HPDE6-E6E7 (cell line): ENCODE results near the gene AGK.

Experiments
- DNase-seq: peaks from one replicate; pipeline ENCODE4 v3.0.0; 2011; ENCODE audit warnings: missing footprints; ENCODE audit errors: extremely low spot score

AGK gene

DNA sequence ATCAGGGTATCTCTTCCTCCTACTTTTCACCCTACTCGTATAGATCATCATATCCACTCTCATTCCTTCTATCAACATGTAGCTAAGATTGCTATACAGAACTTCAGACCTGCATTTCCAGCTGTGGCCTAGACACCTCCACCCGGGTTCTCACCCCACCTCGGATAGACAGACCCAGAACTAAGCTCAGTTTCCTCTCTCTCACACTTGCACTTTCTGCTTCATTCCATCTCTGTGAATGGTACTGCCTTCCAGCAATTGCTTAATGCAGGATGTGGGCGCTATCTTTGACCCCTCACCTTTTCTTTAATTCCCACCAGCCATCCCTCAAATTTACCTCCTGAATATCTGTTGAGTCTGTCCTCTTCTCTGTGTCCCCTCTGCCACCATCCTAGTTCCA lies 35.7 kb downstream of the AGK start:
- DNase-seq: no peak

DNA sequence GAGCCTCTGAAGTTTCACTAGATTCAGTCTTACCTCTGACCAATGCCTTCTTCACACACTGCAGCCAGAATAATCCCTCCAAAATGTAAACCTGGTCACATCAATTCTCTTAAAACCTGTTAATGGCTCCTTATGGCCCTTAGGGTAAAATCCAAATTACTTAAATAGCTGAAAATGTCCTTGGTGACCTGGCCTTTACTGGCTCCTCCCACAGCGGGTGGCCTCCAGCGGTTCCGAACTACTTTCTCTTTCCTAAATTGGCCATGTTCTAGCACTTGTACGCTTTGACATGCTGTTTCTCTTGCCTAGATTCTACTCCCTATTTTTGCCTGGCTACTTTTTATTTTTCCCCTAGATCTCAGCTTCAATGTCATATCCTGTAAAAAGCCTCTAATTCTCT lies 36.1 kb downstream of the AGK start:
- DNase-seq: no peak

DNA sequence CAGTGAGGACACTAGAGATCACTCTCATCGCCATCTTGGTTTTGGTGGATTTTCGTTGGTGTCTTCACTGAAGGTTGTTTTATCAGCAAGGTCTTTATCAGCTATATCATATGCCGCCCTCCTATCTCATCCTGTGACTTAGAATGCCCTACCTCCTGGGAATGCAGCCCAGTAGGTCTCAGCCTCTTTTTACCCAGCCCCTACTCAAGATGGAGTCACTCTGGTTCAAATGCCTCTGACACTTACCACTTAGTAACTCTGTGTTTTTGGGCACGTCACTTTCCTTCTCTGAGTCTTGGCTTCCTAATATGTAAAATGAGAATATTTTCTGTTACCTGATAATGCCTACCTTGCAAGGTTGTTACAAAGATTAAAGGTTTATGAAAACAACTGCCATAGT lies 37.7 kb downstream of the AGK start:
- DNase-seq: no peak

DNA sequence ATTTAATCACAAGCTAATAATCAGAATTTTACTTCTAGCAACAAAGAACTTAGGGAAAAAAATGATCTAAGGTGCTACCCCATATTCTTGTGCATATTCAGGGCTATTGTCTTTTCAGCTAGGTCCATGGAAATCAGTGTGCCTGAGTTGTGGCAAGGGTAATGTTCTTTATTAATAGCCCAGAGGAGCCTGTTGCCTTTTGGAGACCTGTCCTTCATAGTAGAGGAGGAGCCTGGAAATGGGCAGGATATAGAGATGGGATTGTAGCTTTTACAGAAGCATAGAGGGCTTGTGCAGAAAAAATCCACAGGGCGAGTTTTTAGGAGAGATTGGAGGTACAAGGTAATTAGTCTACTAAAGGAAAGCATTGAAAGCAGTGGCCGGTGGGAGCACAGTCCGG lies 38.9 kb downstream of the AGK start:
- DNase-seq: no peak

DNA sequence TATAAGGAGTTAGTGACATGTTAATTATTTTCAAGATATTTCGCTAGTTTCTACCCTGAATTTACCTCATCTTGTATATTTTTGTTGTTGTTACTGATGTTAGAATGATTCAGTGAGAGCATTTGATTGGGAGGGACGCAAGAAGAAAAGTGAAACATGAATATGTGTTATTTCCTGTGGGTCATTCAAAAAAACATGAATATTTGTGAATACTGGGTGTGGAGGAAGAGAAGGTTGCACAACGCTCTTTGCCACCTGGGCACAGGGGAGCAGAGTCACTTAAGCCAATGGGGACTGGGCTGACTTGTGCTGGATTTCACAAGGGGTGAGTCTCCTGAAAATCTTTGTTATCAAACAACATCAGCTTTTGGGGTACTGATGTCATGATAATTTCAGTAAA lies 39.5 kb downstream of the AGK start:
- DNase-seq: peak; percentile 41

DNA sequence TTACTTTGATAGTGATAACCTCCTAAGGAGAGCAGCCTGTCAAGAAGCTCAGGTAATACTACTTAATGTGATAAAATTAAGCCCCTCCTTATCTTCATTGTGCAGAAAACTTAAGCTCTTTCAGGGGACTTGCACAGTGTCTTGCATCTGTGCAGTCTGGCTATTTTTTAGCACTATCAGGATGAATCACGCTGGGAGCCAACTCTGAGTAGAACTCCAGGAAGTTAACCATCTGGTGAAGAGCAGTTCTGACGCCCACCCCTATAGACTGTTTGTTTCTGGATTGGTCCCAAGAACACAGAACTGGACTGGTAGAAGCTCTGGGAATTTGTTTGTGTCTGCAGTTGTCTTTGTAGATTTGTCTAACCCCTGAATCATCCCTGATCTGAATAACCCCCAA lies 41.9 kb downstream of the AGK start:
- DNase-seq: no peak

DNA sequence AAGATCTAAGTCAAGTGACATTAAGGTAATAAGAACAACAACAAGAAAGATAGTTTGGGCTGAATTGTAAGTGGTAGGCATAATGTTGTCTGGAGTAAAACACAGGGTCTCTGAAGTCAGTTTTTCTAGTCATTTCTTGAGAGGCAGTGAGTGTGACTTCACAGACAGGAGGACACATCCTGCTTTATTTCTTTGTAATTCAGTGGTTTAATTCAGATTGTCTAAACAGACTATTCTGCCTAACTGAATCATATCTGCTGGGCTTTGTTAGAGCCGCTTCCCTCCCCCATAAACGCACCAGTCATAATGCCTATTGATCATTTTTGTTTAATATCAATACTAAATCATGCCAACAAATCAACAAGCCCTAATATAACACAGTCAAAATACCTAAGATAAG lies 46.8 kb downstream of the AGK start:
- DNase-seq: no peak

DNA sequence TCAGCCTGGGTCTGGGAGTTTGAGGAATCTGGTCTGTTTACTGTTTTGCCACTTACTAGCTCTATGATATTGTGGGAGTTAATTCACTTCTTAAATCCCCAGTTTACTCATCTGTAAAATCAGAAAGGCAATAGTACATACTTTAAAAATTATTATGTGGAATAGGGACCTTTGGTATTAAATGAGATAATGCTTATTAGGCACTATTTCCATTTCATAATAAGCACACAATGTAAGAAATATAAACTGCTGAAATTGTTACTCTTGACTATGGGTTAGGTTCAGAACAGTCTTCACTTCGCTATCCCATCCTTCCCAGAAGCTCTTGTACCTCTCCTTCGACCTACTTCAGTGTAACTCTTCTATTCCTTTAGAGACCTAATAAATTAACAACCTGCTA lies 47.2 kb downstream of the AGK start:
- no peak for DNase-seq

DNA sequence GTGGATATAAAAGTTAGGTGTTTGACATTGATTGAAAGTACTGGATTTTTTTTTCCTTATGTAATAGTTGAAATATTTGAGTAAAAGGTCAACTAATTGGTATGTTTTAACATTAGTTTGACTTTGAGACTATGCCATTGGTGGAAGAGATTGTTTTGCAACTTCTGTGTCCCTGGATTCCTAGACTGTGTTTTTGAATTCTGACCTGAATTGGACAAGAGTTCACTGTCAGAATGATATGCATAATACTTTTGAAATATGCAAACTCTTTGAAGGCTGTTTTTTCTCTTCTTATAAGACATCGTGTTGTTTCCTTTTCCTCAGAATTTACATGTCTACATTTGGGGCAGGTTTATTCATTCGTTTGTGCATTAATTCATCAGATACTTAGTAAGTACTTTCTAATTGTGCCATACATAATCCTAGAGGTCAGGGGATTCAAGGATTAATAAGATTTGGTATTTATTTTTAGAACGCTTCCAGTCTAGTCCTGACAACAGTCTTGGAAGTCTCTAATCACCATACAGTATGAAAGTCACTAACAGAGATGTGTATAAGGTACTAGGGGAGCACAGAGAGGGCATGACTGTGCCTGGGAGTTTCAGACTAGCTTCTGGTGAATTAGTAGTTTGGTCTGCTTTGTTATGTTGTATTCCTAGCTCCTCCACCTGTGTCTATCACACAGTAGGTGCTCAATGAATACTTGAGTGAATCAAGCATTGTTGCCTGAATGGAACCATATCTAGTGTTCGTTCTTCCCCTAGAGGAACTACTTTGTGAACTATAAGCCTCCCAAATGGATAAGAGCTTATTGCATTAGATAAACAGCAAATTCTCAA lies 49.2 kb downstream of the AGK start:
- DNase-seq: no peak

DNA sequence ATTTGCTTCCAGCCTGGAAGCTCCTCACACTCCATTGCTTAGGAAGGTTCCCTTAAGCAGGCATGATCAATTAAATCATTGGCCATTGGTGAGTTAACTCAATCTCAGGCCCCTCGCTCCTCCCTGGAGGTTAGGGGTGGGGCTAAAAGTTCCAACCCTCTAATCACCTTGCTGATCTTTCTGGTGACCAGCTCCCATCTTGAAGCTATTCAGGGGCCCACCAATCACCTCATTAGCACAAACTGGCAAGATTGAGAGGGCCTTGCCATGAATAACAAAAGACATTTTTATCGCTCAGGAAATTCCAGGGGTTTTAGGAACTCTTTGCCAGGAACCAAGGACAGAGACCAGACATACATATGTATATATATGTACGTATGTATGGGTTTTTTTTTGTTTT lies 58.4 kb downstream of the AGK start:
- DNase-seq: no peak

DNA sequence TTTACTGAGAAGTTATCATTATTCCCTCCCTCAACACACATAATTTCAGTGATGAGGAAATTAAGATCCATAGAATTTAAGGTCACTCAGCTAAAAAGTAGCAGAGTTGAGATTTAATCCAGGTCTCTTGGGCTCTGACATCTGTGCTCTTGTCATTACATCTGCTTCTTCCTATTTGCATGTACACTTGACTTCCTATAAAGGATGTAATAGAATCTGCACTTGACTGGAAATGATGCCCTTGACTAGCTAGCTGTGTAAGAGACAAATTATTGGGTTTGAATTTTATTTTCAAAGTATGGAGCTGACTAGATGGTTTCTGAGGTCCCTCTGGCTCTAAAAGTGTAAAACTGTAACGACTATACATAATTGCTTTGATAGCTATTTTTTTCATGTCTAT lies 59.5 kb downstream of the AGK start:
- DNase-seq: no peak

DNA sequence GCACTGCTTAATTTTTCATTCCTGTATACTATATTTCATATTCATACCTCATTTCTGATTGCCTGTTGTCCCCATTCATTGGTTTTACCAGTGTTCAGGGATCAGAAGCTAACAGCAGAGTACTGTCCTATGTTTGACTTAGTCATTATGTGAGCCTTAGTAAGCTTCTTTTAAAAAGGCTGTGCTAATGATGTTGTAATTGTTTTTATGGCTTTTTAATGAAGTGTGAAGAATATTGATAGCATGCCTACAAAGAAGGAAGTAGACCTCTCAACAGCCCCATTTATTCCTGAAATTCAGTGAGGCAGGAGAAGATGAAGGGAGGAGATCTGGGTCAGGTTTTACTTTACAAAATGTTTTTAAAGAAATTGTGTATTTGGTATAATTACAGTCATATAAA lies 61.7 kb downstream of the AGK start:
- no peak for DNase-seq

DNA sequence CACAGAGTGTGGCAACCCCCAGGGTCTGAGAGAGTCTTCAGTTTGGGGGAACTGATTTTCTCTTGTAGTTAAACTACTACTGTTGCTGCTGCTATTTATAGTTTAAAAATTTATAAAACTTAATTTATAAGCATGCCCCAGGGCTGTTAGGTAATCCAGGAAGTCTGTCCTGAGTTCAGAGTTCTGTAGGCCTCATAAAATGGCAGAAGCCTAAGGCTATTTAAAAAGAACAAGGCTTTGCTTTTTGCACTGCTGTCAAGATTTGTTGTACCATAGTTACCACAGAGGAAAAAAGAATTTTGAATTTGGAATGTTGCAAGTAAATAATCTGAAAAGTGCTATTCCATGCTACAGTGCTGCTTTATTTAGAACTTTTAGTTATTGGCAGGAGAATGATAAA lies 66.1 kb downstream of the AGK start:
- no peak for DNase-seq

DNA sequence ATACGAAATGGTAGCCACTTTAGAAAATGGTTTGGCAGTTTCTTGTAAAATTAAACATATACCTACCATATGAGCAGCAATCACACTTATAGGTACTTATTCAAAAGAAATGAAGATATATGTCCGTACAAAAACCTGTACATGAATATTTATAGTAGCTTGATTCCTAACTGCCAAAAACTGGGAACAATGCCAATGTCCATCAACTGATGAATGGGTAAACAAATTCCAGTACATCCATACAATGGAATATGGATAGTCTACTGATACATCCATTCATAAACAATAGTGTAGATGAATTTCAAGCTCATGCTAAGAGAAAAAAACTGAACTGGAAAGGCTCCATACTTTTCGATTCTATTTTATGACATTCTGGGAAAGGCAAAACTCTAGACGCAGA lies 68.5 kb downstream of the AGK start:
- no peak for DNase-seq

DNA sequence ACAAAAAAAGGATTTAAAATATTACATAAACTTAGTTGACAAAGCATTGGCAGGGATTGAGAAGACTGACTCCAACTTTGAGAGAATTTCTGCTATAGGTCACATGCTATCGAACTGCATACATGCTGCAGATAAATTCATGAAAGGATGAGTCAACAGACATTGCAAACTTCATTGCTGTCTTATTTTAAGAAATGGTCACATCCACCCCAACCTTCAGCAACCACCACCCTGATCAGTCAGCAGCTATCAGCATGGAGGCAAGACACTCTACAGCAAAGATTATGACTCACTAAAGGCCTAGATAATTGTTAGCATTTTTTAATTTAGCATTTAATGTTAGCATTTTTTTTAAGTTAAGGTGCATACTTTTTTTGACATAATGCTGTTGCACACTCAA lies 73.6 kb downstream of the AGK start:
- DNase-seq: no peak

DNA sequence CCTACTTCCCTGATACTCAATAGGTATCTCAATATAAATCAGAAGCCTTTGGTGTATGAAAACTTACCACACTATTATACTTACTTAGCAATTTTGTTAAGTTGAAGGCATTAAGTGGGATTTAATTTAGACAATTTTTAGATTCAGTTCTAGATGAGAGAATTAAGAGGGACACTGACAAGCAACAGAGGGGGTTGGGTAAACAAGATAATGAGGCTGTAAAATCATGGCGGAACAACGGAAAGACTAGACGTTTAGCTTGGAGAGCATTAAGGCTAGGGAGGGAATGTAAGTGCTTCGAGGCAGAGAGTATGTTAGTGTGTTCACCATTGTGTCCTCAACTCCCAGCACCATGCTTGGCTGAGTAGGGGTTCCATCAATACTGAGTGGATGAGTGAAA lies 79.4 kb downstream of the AGK start:
- no peak for DNase-seq

DNA sequence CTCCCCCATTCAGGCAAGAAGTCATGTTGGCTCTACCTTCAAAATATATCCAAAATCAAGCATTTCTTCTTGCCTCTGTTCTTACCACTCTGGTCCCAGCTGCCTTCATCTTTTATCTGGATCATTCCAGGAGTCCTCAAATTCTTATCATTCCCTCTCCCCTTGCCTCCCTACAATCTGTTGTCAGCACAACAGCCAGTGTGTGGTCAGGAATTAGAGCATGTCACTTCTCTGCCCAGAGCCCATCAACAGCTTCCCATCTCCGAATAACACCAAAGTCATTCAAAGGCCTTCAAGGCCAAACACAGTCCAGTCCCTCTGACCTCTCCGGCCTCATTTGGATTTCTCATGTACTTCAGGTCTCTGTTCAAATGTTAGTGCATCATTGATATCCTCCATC lies 80.3 kb downstream of the AGK start:
- no peak for DNase-seq

DNA sequence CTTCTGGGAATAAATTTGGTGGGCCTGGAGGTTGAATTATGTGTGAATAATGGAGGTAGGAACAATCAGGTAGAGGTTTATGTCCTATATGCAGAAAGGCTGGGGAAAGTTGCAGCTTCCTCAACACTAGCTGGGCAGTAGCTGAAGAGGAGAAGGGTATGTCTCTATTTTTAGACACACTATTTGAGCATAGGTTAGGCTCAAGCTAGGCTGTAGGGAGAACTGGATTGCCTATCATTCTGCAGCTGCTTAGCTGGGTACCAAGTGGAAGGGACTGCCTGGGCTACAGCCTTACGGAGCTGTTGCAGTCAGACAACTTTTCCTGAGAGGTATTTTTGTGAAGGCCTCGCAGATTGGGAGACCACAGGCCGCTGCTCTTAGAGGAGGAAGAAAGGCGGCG lies 82.9 kb downstream of the AGK start:
- DNase-seq: no peak

DNA sequence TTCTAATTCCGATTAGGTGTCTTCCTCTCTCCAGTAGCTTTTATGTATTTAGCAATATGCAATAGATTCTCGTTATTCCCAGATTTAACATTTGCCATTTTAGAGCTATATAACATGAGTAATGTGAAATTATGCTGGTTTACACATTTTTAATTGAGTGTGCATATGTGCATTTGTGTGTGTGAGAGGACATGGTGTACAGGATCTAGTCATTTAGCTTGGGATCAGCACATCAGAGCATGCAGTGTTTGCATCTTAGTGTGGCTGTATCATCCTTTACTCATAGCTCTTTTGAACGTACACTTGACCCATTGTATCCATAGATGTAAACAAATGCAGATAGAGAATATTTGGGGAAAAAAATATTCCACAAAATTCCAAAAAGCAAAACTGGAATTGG lies 84.8 kb downstream of the AGK start:
- DNase-seq: no peak

DNA sequence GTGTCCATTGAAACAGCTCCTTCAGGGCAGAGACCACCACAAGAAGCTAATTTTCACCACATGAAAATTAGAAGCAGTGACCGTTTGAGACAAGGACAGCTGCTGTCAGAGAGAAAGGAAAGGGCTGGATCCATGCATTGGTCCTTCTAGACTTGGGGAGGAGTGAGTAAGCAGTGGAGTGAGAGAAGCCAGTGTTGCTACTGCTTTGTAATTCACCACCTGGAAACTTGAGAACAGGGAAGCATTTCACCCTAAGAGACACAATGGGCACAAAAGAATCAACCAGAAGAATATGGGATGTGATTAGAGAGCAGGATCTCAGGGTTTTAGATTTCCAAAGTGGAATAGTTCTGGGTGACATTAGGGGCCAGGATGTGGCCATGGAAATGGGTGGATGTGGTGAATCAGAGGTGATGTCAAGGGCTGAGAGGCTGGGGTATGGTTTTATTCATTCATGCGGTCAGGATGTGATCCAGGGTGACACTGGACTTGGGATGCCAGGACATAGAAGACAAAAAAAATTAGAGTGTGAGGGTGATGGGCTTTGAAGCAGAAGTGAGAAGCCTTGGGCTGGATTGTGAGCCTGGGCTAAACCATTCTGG lies 89.1 kb downstream of the AGK start:
- no peak for DNase-seq

DNA sequence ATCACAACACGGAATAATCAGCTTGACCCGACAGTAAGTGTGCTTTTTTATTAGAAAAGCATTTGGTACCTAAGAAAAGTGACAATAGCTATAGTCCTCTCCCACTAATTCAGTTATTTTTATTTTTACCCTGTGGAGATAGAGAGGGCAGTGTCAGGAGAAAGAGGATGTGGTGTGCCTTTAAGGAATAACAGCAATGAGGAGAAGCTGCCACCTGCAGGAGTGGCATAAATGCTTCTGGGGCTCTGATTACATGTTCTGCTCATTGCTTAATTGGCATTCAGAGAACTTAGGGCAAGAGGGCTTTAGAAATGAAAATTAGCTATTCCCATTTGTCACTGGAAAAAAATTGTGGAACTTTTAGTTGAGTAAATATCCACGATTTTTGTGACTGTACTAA lies 90.7 kb downstream of the AGK start:
- DNase-seq: no peak

DNA sequence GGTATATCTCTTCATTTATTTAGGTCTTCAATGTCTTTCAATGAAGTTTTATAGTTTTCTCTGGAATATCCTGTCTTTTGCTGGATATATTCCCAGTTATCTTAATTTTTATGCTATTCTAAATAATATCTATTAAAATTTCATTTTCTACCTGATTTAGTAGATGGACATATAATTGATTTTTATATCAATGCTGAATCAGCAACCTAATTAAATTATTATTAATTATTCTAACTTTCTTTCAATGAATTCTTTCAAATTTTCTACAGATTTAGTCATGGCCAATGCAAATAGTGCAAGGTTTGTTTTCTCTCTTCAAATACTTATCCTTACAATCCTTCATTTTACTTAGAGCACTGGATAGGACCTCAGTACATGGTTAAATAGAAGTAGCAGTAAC lies 94.0 kb downstream of the AGK start:
- DNase-seq: no peak

DNA sequence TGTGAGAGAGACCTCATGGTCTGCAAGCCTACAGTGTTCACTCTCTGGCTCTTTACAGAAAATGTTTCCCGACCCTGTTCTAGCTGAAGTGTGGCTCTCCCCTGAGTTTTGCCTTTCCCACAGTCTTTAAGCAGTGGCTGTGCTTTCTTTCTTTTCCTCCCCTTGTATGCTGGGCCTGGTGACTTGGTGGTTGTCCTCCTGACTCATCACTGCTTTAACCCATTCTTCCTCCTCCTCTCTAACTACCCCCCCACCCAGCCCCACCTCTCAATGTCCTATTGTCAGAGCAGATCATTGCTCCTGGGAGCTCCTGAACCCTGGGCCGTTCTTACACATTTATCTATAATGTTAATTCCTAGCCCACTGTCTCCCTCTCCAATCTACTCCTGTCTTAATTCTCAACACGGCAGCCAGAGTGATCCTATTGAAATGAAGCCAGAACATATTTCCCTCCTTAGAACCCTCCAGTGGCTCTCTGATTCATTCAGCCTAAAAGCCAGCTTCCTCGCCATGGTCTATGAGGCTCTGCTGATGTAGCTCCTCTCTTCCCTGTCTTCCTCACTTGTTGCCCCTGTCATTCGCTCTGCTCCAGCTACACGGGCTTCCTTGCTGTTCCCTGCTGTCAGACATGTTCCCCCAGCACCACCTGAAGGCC lies 95.7 kb downstream of the AGK start:
- DNase-seq: no peak
